ENCODE measurements around the gene CHTF8.
A peak's percentile ranks its signal among the peaks of the same experiment; 100 is the strongest.

CHTF8 gene

GRCh38 chr16:69083306-69083941 lies 49.0 kb downstream of the CHTF8 start:
- peak; percentile 12 for TF ChIP-seq CTCF (IDR thresholded peaks at IDR 0.05; ENCODE audit: insufficient read depth, low read depth, low read length, missing control alignments)
- H3K4me3 ChIP-seq (ENCODE audit: low read depth, low read length): no peak overlapping the region
- no peak for DNase-seq (ENCODE audit: low read depth)

- no peak for DNase-seq (ENCODE audit: low read depth)
- TF ChIP-seq CTCF (IDR thresholded peaks at IDR 0.05; ENCODE audit: insufficient read depth, low read depth, low read length, missing control alignments): no peak
- H3K4me3 ChIP-seq (ENCODE audit: low read depth, low read length): no peak overlapping the region
Measured at GRCh38 chr16:69079697-69080096, 52.7 kb downstream of the CHTF8 start.

- no peak for DNase-seq (ENCODE audit: low read depth)
- H3K4me3 ChIP-seq (ENCODE audit: low read depth, low read length): no peak overlapping the region
- TF ChIP-seq CTCF (IDR thresholded peaks at IDR 0.05; ENCODE audit: insufficient read depth, low read depth, low read length, missing control alignments): no peak
Measured at GRCh38 chr16:69078073-69078472, 54.3 kb downstream of the CHTF8 start.

- no peak overlapping the region for H3K4me3 ChIP-seq (ENCODE audit: low read depth, low read length)
- TF ChIP-seq CTCF (IDR thresholded peaks at IDR 0.05; ENCODE audit: insufficient read depth, low read depth, low read length, missing control alignments): no peak
- DNase-seq (ENCODE audit: low read depth): no peak
Measured at GRCh38 chr16:69077251-69077650, 55.1 kb downstream of the CHTF8 start.

- DNase-seq (ENCODE audit: low read depth): no peak
- no peak for TF ChIP-seq CTCF (IDR thresholded peaks at IDR 0.05; ENCODE audit: insufficient read depth, low read depth, low read length, missing control alignments)
- H3K4me3 ChIP-seq (ENCODE audit: low read depth, low read length): no peak overlapping the region
Measured at GRCh38 chr16:69073181-69073702, 59.1 kb downstream of the CHTF8 start.

- H3K4me3 ChIP-seq (ENCODE audit: low read depth, low read length): no peak overlapping the region
- no peak for DNase-seq (ENCODE audit: low read depth)
Measured at GRCh38 chr16:69072640-69072974, 59.8 kb downstream of the CHTF8 start.

More at GRCh38 chr16:69072640-69072974, 59.8 kb downstream of the CHTF8 start:
- no peak for TF ChIP-seq CTCF (IDR thresholded peaks at IDR 0.05; ENCODE audit: insufficient read depth, low read depth, low read length, missing control alignments)
